ENCODE data around the gene GABPA. TPM values are rescaled to one million over a fixed set of nuclear protein-coding genes. Genes with fewer than 3 reads are reported as not detected.

GABPA gene
- total and polyA plus RNA-seq, 9 of the 15 experiments (the other 6 are each of a cell fraction or from before 2014, with no cell fraction given), result 8.9 to 35.7 (median 22.8) TPM

- H2AFZ ChIP-seq (ENCODE audit: low read depth, low read length), result no peak overlapping the region
- peaks cover 12% of the 10 kb centered on the region; the same call in 2 of the 3 replicates for H3K79me2 ChIP-seq (ENCODE audit: control insufficient read depth, insufficient read depth, low read length)
- 92% methylated on average over 3 of the region's 3 CpGs for WGBS (ENCODE audit: insufficient coverage, low coverage, missing lambda C conversion rate)
- peaks cover 0 to 9% of the 10 kb centered on the region in 2 experiments; a peak in 3 of 5 replicates for H3K4me1 ChIP-seq (replicated peaks in 1 of 2; ENCODE audit: control insufficient read depth in 2 of 2, insufficient read depth in 2 of 2, low read length in 2 of 2)
- H3K9me3 ChIP-seq (replicated peaks; ENCODE audit: control insufficient read depth, insufficient read depth, low read depth, low read length), result no peaks in the 10 kb centered on the region
- in situ Hi-C loops (cut with MboI), result no loop called here
- no peak overlapping the region for H3K4me3 ChIP-seq
- ATAC-seq (no peak), FAIRE-seq (no peak), DNase-seq (ENCODE audit: extremely low read depth in 1 of 4, low spot score in 3 of 4) (no peak)
- peaks cover 3% of the 10 kb centered on the region for H3K9me1 ChIP-seq (ENCODE audit: control insufficient read depth, insufficient read depth, low read length)
- ChIA-PET CTCF (ENCODE audit: low intra/inter-chr PET ratio) (no interaction called here), POLR2A (interaction anchor here (1.4 to 2.5 kb wide), 2 partner anchors 7 to 12 kb away, joined by 3 to 9 read pairs; no protein-coding TSS in a partner anchor)
- H3K4me2 ChIP-seq (ENCODE audit: insufficient read depth, low read length), result no peak overlapping the region
- no TSS peak for BruUV-seq (replicated peaks)
- H4K20me1 ChIP-seq (replicated peaks; ENCODE audit: control insufficient read depth, insufficient read depth, low read length), result peaks cover 4% of the 10 kb centered on the region; the same call in 1 of the 2 replicates
- intact Hi-C loops (cut with micrococcal nuclease), result no loop called here
- no peaks in the 10 kb centered on the region for H3K27me3 ChIP-seq (ENCODE audit: control insufficient read depth in 2 of 2, insufficient read depth in 2 of 2, low read length in 2 of 2)
- H3K36me3 ChIP-seq (ENCODE audit: control insufficient read depth, insufficient read depth, low read length), result peaks cover 52% of the 10 kb centered on the region
- H3K27ac ChIP-seq (ENCODE audit: extremely low read depth, low read depth, low read length), result no peak overlapping the region
- no peak overlapping the region for H3K9ac ChIP-seq (ENCODE audit: insufficient read depth in 1 of 2, low read depth in 2 of 2, low read length in 2 of 2)
- TF ChIP-seq POLR2AphosphoS2 (IDR thresholded peaks at IDR 0.05; ENCODE audit: low read length), result 0 out of 2 replicates have a peak, but pooled peaks have one; percentile 13
- TF ChIP-seq PPARD (CRISPR knock-in tag; IDR thresholded peaks at IDR 0.05), result no peak
- no peak for TF ChIP-seq MBD1 (CRISPR knock-in tag; IDR thresholded peaks at IDR 0.05)
- no peak for TF ChIP-seq SIX5 (IDR thresholded peaks at IDR 0.05; ENCODE audit: borderline replicate concordance in 1 of 2, insufficient read depth in 1 of 2, low read depth in 1 of 2, low read length in 2 of 2)
- TF ChIP-seq CTCF (IDR thresholded peaks at IDR 0.05 in 2 of 3, conservative IDR thresholded peaks at IDR 0.05 in 1 of 3; ENCODE audit: insufficient read depth in 2 of 3, low read depth in 1 of 3, low read length in 3 of 3), result no peak
- no peak for TF ChIP-seq HOMEZ (CRISPR knock-in tag; IDR thresholded peaks at IDR 0.05)
- TF ChIP-seq PTBP1 (IDR thresholded peaks at IDR 0.05; ENCODE audit: low read depth, low read length), result no peak
- no peak for TF ChIP-seq PCBP2 (IDR thresholded peaks at IDR 0.05; ENCODE audit: low read depth, low read length, poor library complexity, severe bottlenecking)
- TF ChIP-seq SRSF9 (IDR thresholded peaks at IDR 0.05; ENCODE audit: borderline replicate concordance, low read depth, low read length), result no peak
- no peak for TF ChIP-seq ZNF584 (CRISPR knock-in tag; IDR thresholded peaks at IDR 0.05; ENCODE audit: low read depth)
- no peak for TF ChIP-seq MTA1 (IDR thresholded peaks at IDR 0.05; ENCODE audit: borderline replicate concordance)
- TF ChIP-seq POLR2A (conservative IDR thresholded peaks at IDR 0.05), result 0 out of 2 replicates have a peak, but pooled peaks have one; percentile 29
- no peak for TF ChIP-seq PHF8 (IDR thresholded peaks at IDR 0.05; ENCODE audit: borderline replicate concordance, low read length)
- no peak for TF ChIP-seq DACH1 (IDR thresholded peaks at IDR 0.05; ENCODE audit: partially characterized antibody)
- no peak for TF ChIP-seq IFI16 (CRISPR knock-in tag; IDR thresholded peaks at IDR 0.05)
Observed at GRCh38 chr21:25721987-25722386, 12.8 kb upstream of the GABPA start.
